Activated CD4-positive, alpha-beta T cell treated with anti-CD3 and anti-CD28 coated beads, Interleukin-2, amount 10 ng/mL, durations not matched to agents 7 days and 5 days (primary cell): ENCODE measurements around the gene RPS23. TPM values are rescaled to one million over a fixed set of nuclear protein-coding genes. Genes with fewer than 3 reads are reported as not detected.

Source experiments
- CTCF ChIA-PET: fragments of 350-600 bp; sonication (Branson Sonifier 250); formaldehyde crosslinking; loops from one replicate; lab custom pipeline; 2021; ENCODE audit warnings: antibody characterized with exemption; lab: Charles Lee
- POLR2A ChIA-PET: fragments of 350-600 bp; sonication (Branson Sonifier 250); formaldehyde crosslinking; loops from one replicate; lab custom pipeline; 2021; ENCODE audit warnings: antibody characterized with exemption; lab: Charles Lee
- DNase-seq: peaks from one replicate; pipeline ENCODE4 v3.0.0-alpha.2; 2020
- H3K27ac Mint-ChIP-seq: one replicate; pipeline ENCODE4 v1.8.0; 2021; ENCODE audit warnings: mild to moderate bottlenecking, moderate library complexity, mixed read lengths
- H3K27me3 Mint-ChIP-seq: one replicate; pipeline ENCODE4 v1.8.0; 2021; ENCODE audit warnings: mixed read lengths
- H3K36me3 Mint-ChIP-seq: one replicate; pipeline ENCODE4 v1.8.0; 2021; ENCODE audit warnings: low read depth, mixed read lengths
- H3K4me1 Mint-ChIP-seq: one replicate; pipeline ENCODE4 v1.8.0; 2021; ENCODE audit warnings: mixed read lengths
- H3K4me3 Mint-ChIP-seq: one replicate; pipeline ENCODE4 v1.8.0; 2021; ENCODE audit warnings: mild to moderate bottlenecking, moderate library complexity, mixed read lengths
- H3K9me3 Mint-ChIP-seq: one replicate; pipeline ENCODE4 v1.8.0; 2021; ENCODE audit warnings: mixed read lengths
- total RNA-seq, 2 experiments: library from RNA; stranded (reverse); gene quantifications; one replicate each; pipeline ENCODE4 v1.2.3, GENCODE V29; 2021

The RPS23 gene
- total RNA-seq, 2 experiments from 2014 or later = 2,100 to 2,217 TPM

DNA sequence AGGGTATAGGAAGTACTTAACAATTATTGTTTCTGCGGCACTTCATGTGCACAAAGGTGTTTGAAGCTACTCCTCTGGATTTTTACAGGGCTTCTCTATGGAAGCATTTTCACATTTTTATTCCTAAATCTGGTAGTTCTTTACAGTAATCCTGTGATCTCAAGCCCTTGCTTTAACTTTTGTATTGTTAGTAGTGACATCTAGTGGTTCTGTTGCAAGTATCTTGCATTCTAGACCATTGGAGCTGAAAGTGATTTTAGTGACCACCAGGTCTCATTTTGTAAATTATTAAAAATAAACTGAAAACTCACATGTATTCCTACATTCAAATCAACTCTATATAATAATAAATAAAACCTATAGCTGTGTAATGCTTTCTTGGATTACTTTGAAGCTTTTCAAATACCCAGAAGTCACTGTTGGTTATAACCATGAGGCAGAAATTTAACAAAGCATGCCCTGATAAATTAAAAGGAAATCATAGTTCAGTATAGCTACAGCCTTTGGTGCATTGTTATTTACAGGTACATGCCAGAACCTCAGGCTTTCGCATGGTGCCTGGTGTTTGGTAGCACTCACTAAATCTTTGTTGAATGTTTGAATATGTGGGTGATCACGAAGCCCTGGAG is 18.9 kb downstream of the RPS23 start:
- ChIA-PET CTCF (interaction anchor here (0.6 to 1.1 kb wide), 2 partner anchors 12 to 382 kb away, joined by 3 read pairs; no protein-coding TSS in a partner anchor), POLR2A (no interaction called here)
- Mint-ChIP-seq H3K27me3 (no peaks in the 10 kb centered on the region), H3K4me3 (no peak overlapping the region), H3K9me3 (no peaks in the 10 kb centered on the region), H3K36me3 (no peaks in the 10 kb centered on the region), H3K27ac (no peak overlapping the region), H3K4me1 (no peaks in the 10 kb centered on the region)
- DNase-seq = no peak

DNA sequence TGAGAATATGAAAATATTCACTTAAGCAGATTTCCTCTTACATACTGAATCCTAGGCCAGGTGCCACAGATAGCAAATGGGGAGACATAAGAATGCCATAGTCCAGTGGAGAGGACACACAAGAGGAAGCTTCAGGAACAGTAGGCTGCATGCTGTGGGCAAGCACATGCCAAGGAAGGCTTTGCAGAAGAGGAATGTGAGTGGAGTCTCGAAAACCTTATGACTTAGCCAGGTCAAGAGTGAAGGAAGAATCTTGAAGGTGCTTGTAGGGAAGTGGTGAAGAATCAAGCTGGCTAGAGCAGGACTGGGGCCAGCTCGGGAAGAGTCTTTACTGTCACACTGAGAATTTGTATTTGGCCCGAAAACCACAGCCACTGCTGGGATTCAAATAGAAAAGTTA is 20.4 kb downstream of the RPS23 start:
- H3K36me3 Mint-ChIP-seq = peaks cover 4% of the 10 kb centered on the region
- H3K27me3 Mint-ChIP-seq = no peaks in the 10 kb centered on the region
- H3K4me3 Mint-ChIP-seq = no peak overlapping the region
- no peaks in the 10 kb centered on the region for H3K4me1 Mint-ChIP-seq
- ChIA-PET POLR2A (no interaction called here), CTCF (no interaction called here)
- no peaks in the 10 kb centered on the region for H3K9me3 Mint-ChIP-seq
- DNase-seq = no peak
- peak overlapping the region; percentile 10 for H3K27ac Mint-ChIP-seq

DNA sequence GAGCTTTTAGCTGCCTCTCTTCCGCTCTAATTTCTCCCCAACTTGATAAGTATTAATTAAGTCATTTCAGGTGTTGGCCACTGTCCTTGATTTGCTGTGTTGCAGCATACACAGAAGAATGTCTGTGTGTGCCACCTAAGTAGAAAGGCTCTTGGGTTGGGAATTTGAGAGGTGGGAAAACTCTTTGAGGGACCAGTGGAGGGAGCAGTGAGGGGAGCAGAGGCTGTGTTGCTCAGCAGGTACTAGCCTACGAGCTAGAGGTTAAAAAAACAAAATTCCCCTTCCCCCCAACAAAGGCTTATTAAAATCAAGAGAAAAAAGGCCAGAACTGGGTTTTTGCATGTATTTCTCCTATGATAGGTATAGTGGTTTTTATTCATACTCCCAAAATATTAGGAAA is 20.9 kb downstream of the RPS23 start:
- H3K36me3 Mint-ChIP-seq = peaks cover 4% of the 10 kb centered on the region
- H3K4me1 Mint-ChIP-seq = no peaks in the 10 kb centered on the region
- ChIA-PET CTCF (no interaction called here), POLR2A (no interaction called here)
- H3K9me3 Mint-ChIP-seq = no peaks in the 10 kb centered on the region
- no peak overlapping the region for H3K4me3 Mint-ChIP-seq
- no peak overlapping the region for H3K27ac Mint-ChIP-seq
- H3K27me3 Mint-ChIP-seq = no peaks in the 10 kb centered on the region
- no peak for DNase-seq

DNA sequence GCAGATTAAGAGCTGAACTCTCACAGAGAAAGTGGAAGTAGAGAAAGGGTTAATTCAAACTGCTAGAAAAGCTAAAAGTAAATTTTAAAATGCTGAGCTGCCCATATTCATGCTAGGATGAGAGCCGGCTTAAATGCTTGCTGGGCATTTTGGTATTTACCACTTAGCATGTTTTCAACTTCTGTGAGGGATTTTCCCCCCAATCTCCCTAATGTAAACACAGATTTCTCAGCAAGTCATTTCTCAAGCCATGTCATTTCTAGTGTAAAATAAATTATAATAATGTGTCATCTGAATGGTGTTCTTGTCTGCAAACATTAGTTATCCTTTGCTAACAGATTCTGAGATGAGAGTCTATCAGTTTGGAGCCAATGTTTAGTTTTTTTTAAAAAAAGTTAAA is 22.3 kb downstream of the RPS23 start:
- CTCF ChIA-PET = interaction anchor here (1.3 to 1.4 kb wide), 2 partner anchors 21 to 23 kb away, joined by 3 read pairs; no protein-coding TSS in a partner anchor
- Mint-ChIP-seq H3K27me3 (no peaks in the 10 kb centered on the region), H3K9me3 (no peaks in the 10 kb centered on the region), H3K27ac (no peak overlapping the region), H3K4me3 (no peak overlapping the region), H3K36me3 (peaks cover 4% of the 10 kb centered on the region), H3K4me1 (no peaks in the 10 kb centered on the region)
- POLR2A ChIA-PET = no interaction called here
- DNase-seq = no peak

DNA sequence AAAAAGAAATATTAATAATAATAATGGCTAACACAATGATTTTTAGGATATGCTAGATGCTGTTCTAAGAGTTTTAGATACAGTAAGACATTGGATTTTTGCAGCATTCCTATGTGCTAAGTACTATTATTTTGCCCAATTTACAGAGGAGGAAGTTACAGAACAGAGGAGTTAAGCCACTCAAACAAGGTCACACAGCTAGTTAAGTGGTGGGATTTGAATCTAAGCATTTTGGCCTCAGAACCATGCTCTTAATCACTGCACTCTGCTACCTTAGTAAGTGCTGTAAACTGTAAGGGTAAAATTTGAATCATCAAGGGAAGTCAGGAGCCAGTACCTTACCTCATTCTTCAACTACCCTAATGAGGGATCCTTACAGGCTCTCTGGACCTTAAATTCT is 25.4 kb downstream of the RPS23 start:
- ChIA-PET POLR2A (no interaction called here), CTCF (no interaction called here)
- no peaks in the 10 kb centered on the region for H3K27me3 Mint-ChIP-seq
- peaks cover 4% of the 10 kb centered on the region for H3K36me3 Mint-ChIP-seq
- H3K4me1 Mint-ChIP-seq = no peaks in the 10 kb centered on the region
- DNase-seq = no peak
- no peak overlapping the region for H3K27ac Mint-ChIP-seq
- H3K9me3 Mint-ChIP-seq = peaks cover 10% of the 10 kb centered on the region
- no peak overlapping the region for H3K4me3 Mint-ChIP-seq

DNA sequence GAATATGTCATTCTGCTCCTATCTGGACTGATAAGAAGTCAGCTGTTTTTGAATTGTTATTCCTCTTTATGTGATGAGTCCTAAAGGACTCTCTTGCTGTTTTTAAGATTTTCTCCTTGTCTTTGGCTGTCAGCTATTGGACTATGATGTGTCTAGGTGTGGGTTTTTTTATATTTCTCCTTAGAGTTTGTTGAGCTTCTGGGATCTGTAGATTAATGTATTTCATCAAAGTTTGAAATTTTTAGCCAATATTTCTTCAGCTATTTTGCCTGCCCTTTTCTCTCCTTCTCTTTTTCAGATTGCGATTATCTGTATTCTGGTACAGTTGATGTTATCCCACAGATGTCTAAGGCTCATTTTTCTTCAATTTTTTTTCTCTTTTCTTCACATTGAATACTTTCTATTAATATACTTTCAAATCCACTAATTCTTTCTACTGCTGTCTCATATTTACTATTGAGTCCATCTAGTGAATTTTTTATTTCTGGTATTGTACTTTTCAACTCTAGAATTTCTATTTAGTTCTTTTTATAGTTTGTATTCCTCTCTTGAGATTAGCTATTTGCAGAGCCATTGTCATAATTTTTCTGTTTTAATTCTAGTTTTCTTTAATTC is 31.1 kb downstream of the RPS23 start:
- ChIA-PET POLR2A (no interaction called here), CTCF (no interaction called here)
- no peak overlapping the region for H3K27ac Mint-ChIP-seq
- H3K4me1 Mint-ChIP-seq = no peaks in the 10 kb centered on the region
- no peaks in the 10 kb centered on the region for H3K27me3 Mint-ChIP-seq
- H3K4me3 Mint-ChIP-seq = no peak overlapping the region
- peaks cover 3% of the 10 kb centered on the region for H3K36me3 Mint-ChIP-seq
- no peak for DNase-seq
- peaks cover 18% of the 10 kb centered on the region for H3K9me3 Mint-ChIP-seq

DNA sequence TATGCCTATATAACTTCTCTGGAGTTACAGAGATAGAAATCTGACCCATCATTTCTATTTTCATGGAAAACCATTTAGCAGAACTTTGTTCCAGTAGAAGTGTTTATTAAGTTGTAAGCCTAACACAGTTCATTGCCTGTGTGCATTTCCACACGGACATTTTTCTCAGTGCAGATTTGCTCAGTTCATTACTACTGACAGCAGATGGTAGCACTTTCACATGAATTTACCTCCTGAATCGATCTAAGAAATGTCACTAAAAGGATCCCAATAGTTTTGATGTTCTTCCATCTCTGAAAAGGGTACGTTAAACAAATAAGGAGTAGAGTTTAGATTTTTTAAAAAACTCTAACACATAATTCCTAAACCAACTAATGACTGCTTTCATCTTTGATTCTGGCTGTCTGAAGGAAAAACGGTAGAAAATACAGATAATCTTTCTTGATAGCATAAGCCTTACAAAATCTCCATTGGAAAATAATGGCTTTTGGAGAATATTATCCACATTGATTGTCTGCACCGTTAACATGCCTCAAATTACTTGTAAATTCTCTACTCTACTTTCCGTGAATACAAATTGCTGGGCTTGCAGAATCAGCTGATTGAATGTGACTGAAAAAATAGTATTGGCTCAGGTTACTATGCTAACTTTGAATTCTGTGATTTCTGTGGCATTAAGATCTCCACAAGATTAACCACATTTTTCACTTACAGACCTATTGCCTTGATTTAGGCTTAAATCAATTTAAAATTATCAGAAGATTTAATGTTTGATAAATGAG is 33.1 kb downstream of the RPS23 start:
- no peaks in the 10 kb centered on the region for H3K4me1 Mint-ChIP-seq
- CTCF ChIA-PET = no interaction called here

DNA sequence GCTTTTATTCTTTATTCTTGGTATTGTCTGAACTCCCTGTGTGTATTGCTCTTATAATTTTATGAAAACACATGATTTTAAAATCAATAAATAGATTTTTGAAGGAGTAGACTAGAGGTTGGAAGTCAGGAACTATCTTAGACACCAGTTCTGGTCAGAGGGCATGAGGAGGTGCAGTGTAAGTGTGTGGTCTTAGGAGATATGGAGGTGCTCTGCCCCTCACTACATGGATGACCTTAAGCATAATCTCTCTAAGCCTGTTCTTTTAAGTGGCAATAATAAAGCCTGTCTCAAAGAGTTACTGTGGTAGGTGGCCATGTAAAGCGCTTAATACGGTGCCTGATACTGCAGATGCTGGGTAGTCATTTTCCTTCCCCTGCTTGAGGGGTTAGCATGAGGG is 34.0 kb downstream of the RPS23 start:
- Mint-ChIP-seq H3K4me1 (no peaks in the 10 kb centered on the region), H3K4me3 (no peak overlapping the region), H3K27ac (no peak overlapping the region), H3K9me3 (peaks cover 15% of the 10 kb centered on the region), H3K36me3 (peaks cover 3% of the 10 kb centered on the region), H3K27me3 (no peaks in the 10 kb centered on the region)
- ChIA-PET POLR2A (no interaction called here), CTCF (no interaction called here)
- DNase-seq = no peak

More for the DNA sequence above, 33.1 kb downstream of the RPS23 start:
- Mint-ChIP-seq H3K27me3 (no peaks in the 10 kb centered on the region), H3K4me3 (no peak overlapping the region), H3K36me3 (peaks cover 3% of the 10 kb centered on the region), H3K9me3 (peaks cover 18% of the 10 kb centered on the region), H3K27ac (no peak overlapping the region)
- DNase-seq = no peak
- POLR2A ChIA-PET = no interaction called here

DNA sequence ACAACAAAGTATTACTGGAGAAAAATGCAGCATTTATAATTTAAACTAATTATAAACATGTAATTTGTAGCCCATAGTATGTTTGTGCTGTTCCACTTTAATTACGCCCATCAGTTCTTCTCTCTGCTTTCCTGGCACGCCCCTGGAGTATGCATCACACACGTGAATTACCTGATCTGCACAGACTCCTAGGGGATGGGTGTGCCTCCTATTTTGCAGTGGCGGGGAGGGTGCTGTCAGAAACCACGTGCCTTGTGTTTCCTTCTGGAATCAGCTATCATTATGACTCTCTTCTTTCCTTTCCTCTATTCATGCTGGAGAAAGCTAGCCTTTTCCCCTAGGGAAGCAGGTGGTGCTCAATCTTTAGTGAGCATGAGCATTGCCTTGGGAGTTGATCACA is 43.3 kb downstream of the RPS23 start:
- H3K27me3 Mint-ChIP-seq = no peaks in the 10 kb centered on the region
- H3K4me1 Mint-ChIP-seq = no peaks in the 10 kb centered on the region
- DNase-seq = no peak
- no peak overlapping the region for H3K4me3 Mint-ChIP-seq
- H3K36me3 Mint-ChIP-seq = no peaks in the 10 kb centered on the region
- ChIA-PET CTCF (no interaction called here), POLR2A (no interaction called here)
- no peak overlapping the region for H3K27ac Mint-ChIP-seq
- no peaks in the 10 kb centered on the region for H3K9me3 Mint-ChIP-seq

DNA sequence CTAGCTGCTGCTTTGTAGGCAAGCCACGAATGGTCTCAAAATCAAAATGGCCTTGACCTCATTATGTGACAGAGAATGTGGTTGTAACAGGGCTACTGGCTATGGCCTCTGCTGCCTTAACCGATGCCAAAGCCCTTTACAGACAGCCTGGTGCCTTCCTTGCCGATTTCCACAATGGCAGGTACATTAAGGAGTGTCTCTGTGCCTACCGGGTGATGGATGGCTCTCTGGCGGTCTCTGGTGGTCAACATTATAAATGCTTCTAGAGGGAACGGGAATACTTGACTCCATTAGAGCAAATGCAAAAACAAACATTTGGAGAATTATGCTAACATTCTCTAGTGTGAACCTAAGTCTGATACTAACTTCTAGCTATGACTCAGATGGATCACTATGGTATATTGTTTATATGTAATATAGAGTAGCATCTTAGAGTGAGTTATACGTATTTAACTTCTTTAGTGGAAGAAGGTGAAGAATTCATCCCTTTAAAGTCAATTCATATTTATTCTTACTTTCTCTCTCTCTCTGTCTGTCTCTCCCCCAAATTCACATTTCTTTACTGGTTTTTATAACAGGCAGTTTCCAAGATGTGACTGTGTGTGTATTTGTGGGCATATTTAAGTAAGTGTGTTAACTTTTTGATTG is 52.5 kb downstream of the RPS23 start:
- Mint-ChIP-seq H3K36me3 (no peaks in the 10 kb centered on the region), H3K4me3 (no peak overlapping the region), H3K27ac (no peak overlapping the region), H3K9me3 (no peaks in the 10 kb centered on the region), H3K27me3 (no peaks in the 10 kb centered on the region), H3K4me1 (peaks cover 9% of the 10 kb centered on the region)
- POLR2A ChIA-PET = no interaction called here
- peak; percentile 72 for DNase-seq
- CTCF ChIA-PET = interaction anchor here (1.3 kb wide), 1 partner anchor 736 kb away, joined by 3 read pairs; no protein-coding TSS in a partner anchor
